DOHH2 (cell line): ENCODE measurements around the gene SLX4IP.

ENCODE experiments used
- H3F3A ChIP-seq: fragments of 200-600 bp; sonication (generic), shearing (Covaris generic); 2 replicates; pipeline ENCODE4 v1.6.0; 2016; ENCODE audit warnings: antibody characterized with exemption, mild to moderate bottlenecking; ENCODE audit not compliant: control insufficient read depth, insufficient read depth
- H3K27ac ChIP-seq: fragments of 200-600 bp; sonication (generic); 2 replicates; pipeline ENCODE4 v1.5.1; 2014; ENCODE audit warnings: low read depth, mild to moderate bottlenecking, low read length, moderate library complexity
- H3K27me3 ChIP-seq: fragments of 200-600 bp; sonication (generic); 2 replicates; pipeline ENCODE4 v1.6.1; 2014; ENCODE audit warnings: mild to moderate bottlenecking, low read length, mixed read lengths; ENCODE audit not compliant: control insufficient read depth
- H3K36me3 ChIP-seq: fragments of 200-600 bp; sonication (generic); 2 replicates; pipeline ENCODE4 v1.6.1; 2014; ENCODE audit warnings: mild to moderate bottlenecking, low read length, moderate library complexity, mixed read lengths; ENCODE audit not compliant: control insufficient read depth
- H3K4me1 ChIP-seq: fragments of 200-600 bp; sonication (generic); 2 replicates; pipeline ENCODE4 v1.6.1; 2014; ENCODE audit warnings: mild to moderate bottlenecking, low read length, mixed read lengths; ENCODE audit not compliant: control insufficient read depth
- H3K4me2 ChIP-seq: fragments of 200-600 bp; sonication (generic); 2 replicates; pipeline ENCODE4 v1.6.0; 2014; ENCODE audit warnings: mild to moderate bottlenecking, low read length, moderate library complexity
- H3K4me3 ChIP-seq: fragments of 200-600 bp; sonication (generic); 2 replicates; pipeline ENCODE4 v1.5.1; 2014; ENCODE audit warnings: mild to moderate bottlenecking, low read length, mixed read lengths
- H3K79me2 ChIP-seq: fragments of 200-600 bp; sonication (generic); 2 replicates; pipeline ENCODE4 v1.6.1; 2014; ENCODE audit warnings: mild to moderate bottlenecking, low read length, mixed read lengths; ENCODE audit not compliant: control insufficient read depth
- H3K9me2 ChIP-seq: fragments of 200-600 bp; sonication (generic); replicated peaks from 2 replicates; pipeline ENCODE4 v1.6.1; 2014; ENCODE audit warnings: mild to moderate bottlenecking, low read length, mixed read lengths; ENCODE audit not compliant: control insufficient read depth
- H3K9me3 ChIP-seq: fragments of 200-600 bp; sonication (generic); 2 replicates; pipeline ENCODE4 v1.6.1; 2014; ENCODE audit warnings: antibody characterized with exemption, low read length, mixed read lengths; ENCODE audit not compliant: control insufficient read depth, insufficient read depth
- H4K20me1 ChIP-seq: fragments of 200-600 bp; sonication (generic); 2 replicates; pipeline ENCODE4 v1.6.0; 2014; ENCODE audit warnings: low read depth, mild to moderate bottlenecking, antibody characterized with exemption, low read length, moderate library complexity; ENCODE audit not compliant: control insufficient read depth, insufficient read depth
- CTCF ChIP-seq: fragments of 200-600 bp; sonication (generic); IDR thresholded peaks from one replicate; pipeline ENCODE4 v1.5.1; 2014; ENCODE audit warnings: antibody characterized with exemption, mild to moderate bottlenecking, low read depth, low read length; ENCODE audit not compliant: poor library complexity, severe bottlenecking
- EZH2phosphoT487 ChIP-seq: fragments of 200-600 bp; sonication (generic); IDR thresholded peaks from 2 replicates; pipeline ENCODE4 v1.6.1; 2017; ENCODE audit warnings: borderline replicate concordance, mild to moderate bottlenecking, antibody characterized with exemption, low read length, moderate library complexity, mixed read lengths

SLX4IP gene

GRCh38 chr20:10497283-10497682 lies 62.2 kb downstream of the SLX4IP start:
- TF ChIP-seq CTCF (no peak), EZH2phosphoT487 (no peak)
- Histone ChIP-seq H3K27me3 (no peaks in the 10 kb centered on the region), H3K27ac (no peak overlapping the region), H3K4me3 (no peak overlapping the region), H3K36me3 (no peaks in the 10 kb centered on the region), H3K4me1 (peaks cover 4% of the 10 kb centered on the region), H3K9me3 (no peaks in the 10 kb centered on the region), H3K9me2 (no peaks in the 10 kb centered on the region), H3K79me2 (peaks cover 27% of the 10 kb centered on the region), H3K4me2 (no peak overlapping the region), H4K20me1 (no peaks in the 10 kb centered on the region), H3F3A (no peaks in the 10 kb centered on the region)

GRCh38 chr20:10497791-10498190 lies 62.7 kb downstream of the SLX4IP start:
- H3K4me3 ChIP-seq: no peak overlapping the region
- no peaks in the 10 kb centered on the region for H3K9me2 ChIP-seq

GRCh38 chr20:10498200-10498599 lies 63.1 kb downstream of the SLX4IP start:
- no peaks in the 10 kb centered on the region for H3K27me3 ChIP-seq
- no peak overlapping the region for H3K4me3 ChIP-seq
- H4K20me1 ChIP-seq: no peaks in the 10 kb centered on the region
- H3K4me2 ChIP-seq: no peak overlapping the region
- peaks cover 23% of the 10 kb centered on the region for H3K79me2 ChIP-seq
- H3K27ac ChIP-seq: no peak overlapping the region
- H3K9me2 ChIP-seq: no peaks in the 10 kb centered on the region
- no peaks in the 10 kb centered on the region for H3K9me3 ChIP-seq
- no peaks in the 10 kb centered on the region for H3F3A ChIP-seq
- no peak for TF ChIP-seq EZH2phosphoT487
- no peak for TF ChIP-seq CTCF
- H3K36me3 ChIP-seq: no peaks in the 10 kb centered on the region
- H3K4me1 ChIP-seq: peaks cover 4% of the 10 kb centered on the region

More at GRCh38 chr20:10497791-10498190, 62.7 kb downstream of the SLX4IP start:
- Histone ChIP-seq H4K20me1 (no peaks in the 10 kb centered on the region), H3K4me1 (peaks cover 4% of the 10 kb centered on the region), H3K36me3 (no peaks in the 10 kb centered on the region), H3K27ac (no peak overlapping the region), H3K27me3 (no peaks in the 10 kb centered on the region), H3K9me3 (no peaks in the 10 kb centered on the region), H3F3A (no peaks in the 10 kb centered on the region), H3K4me2 (no peak overlapping the region), H3K79me2 (peaks cover 26% of the 10 kb centered on the region)
- TF ChIP-seq CTCF (no peak), EZH2phosphoT487 (no peak)

- no peak overlapping the region for H3K4me3 ChIP-seq
These were observed 66.3 kb downstream of the SLX4IP start for GRCh38 chr20:10501402-10501801.

More at GRCh38 chr20:10501402-10501801, 66.3 kb downstream of the SLX4IP start:
- H3K4me2 ChIP-seq: no peak overlapping the region
- no peaks in the 10 kb centered on the region for H3K4me1 ChIP-seq
- H3K9me2 ChIP-seq: no peaks in the 10 kb centered on the region
- H3F3A ChIP-seq: no peaks in the 10 kb centered on the region
- H3K79me2 ChIP-seq: peaks cover 24% of the 10 kb centered on the region
- no peaks in the 10 kb centered on the region for H3K36me3 ChIP-seq
- H3K27ac ChIP-seq: no peak overlapping the region
- H3K27me3 ChIP-seq: no peaks in the 10 kb centered on the region
- no peaks in the 10 kb centered on the region for H3K9me3 ChIP-seq
- no peaks in the 10 kb centered on the region for H4K20me1 ChIP-seq
- no peak for TF ChIP-seq CTCF
